Left forelimb (tissue), 1 donor: Measurements from ENCODE around the gene CASZ1.

ENCODE experiments used
- DNase-seq: peaks from one replicate; pipeline ENCODE4 v3.0.0-alpha.2; 2018; ENCODE audit warnings: low spot score

Gene CASZ1

GRCh38 chr1:10657088-10657847 lies 139.2 kb downstream of the CASZ1 start:
- no peak for DNase-seq

- DNase-seq = no peak
These were observed 140.0 kb downstream of the CASZ1 start for GRCh38 chr1:10656431-10656830.

GRCh38 chr1:10655002-10655401 lies 141.4 kb downstream of the CASZ1 start:
- DNase-seq = no peak

GRCh38 chr1:10653370-10654125 lies 142.9 kb downstream of the CASZ1 start:
- DNase-seq = no peak

GRCh38 chr1:10652626-10653025 lies 143.8 kb downstream of the CASZ1 start:
- no peak for DNase-seq

- DNase-seq = no peak
These were observed 144.7 kb downstream of the CASZ1 start for GRCh38 chr1:10651793-10652192.

GRCh38 chr1:10651389-10651766 lies 145.1 kb downstream of the CASZ1 start:
- DNase-seq = no peak

GRCh38 chr1:10650556-10651388 lies 145.7 kb downstream of the CASZ1 start:
- DNase-seq = no peak

GRCh38 chr1:10649517-10650201 lies 146.8 kb downstream of the CASZ1 start:
- DNase-seq = no peak

- DNase-seq = no peak
These were observed 147.5 kb downstream of the CASZ1 start for GRCh38 chr1:10648689-10649516.

- DNase-seq = no peak
These were observed 148.9 kb downstream of the CASZ1 start for GRCh38 chr1:10647414-10648170.

- no peak for DNase-seq
These were observed 150.0 kb downstream of the CASZ1 start for GRCh38 chr1:10646347-10646861.

GRCh38 chr1:10644307-10645128 lies 151.9 kb downstream of the CASZ1 start:
- no peak for DNase-seq

- no peak for DNase-seq
These were observed 152.7 kb downstream of the CASZ1 start for GRCh38 chr1:10643607-10644306.

- DNase-seq = no peak
These were observed 153.9 kb downstream of the CASZ1 start for GRCh38 chr1:10642403-10643080.

GRCh38 chr1:10641976-10642375 lies 154.5 kb downstream of the CASZ1 start:
- DNase-seq = no peak

GRCh38 chr1:10640843-10641553 lies 155.4 kb downstream of the CASZ1 start:
- no peak for DNase-seq
